ENCODE results near the gene SERPINB1.

The SERPINB1 gene

GRCh38 chr6:2821554-2821953 is 20.1 kb downstream of the SERPINB1 start:
- no peak overlapping the region for H2AFZ ChIP-seq (ENCODE audit: low read depth, low read length)
- TF ChIP-seq EZH2 (IDR thresholded peaks at IDR 0.05; ENCODE audit: borderline replicate concordance, low read depth, low read length, severe bottlenecking) (no peak), CTCF (IDR thresholded peaks at IDR 0.05; ENCODE audit: borderline replicate concordance, extremely low read depth, low read length, poor library complexity, severe bottlenecking) (no peak)
- peak overlapping the region; percentile 81 for H3K27ac ChIP-seq (ENCODE audit: low read length)
- peaks cover 38% of the 10 kb centered on the region for H3K4me1 ChIP-seq (ENCODE audit: insufficient read depth, low read length)
- DNase-seq (no peak), ATAC-seq (ENCODE audit: insufficient read depth, low read depth) (no peak)
- H3K4me3 ChIP-seq (ENCODE audit: low read depth in 1 of 2, low read length in 2 of 2) = no peak overlapping the region
- no peak overlapping the region for H3K4me2 ChIP-seq (ENCODE audit: insufficient read depth, low read length)
- no peaks in the 10 kb centered on the region for H3K36me3 ChIP-seq (ENCODE audit: insufficient read depth, low read length)
- H3K9me3 ChIP-seq (ENCODE audit: insufficient read depth, low read length, severe bottlenecking) = no peaks in the 10 kb centered on the region
- no peaks in the 10 kb centered on the region for H3K79me2 ChIP-seq (ENCODE audit: insufficient read depth, low read length)
- no peaks in the 10 kb centered on the region for H4K20me1 ChIP-seq (ENCODE audit: insufficient read depth, low read length)
- no peak overlapping the region for H3K9ac ChIP-seq (ENCODE audit: low read depth, low read length)
- H3K27me3 ChIP-seq (ENCODE audit: insufficient read depth, low read length, poor library complexity) = no peaks in the 10 kb centered on the region

GRCh38 chr6:2820415-2820814 is 21.2 kb downstream of the SERPINB1 start:
- no peak for TF ChIP-seq CTCF (IDR thresholded peaks at IDR 0.05; ENCODE audit: borderline replicate concordance, extremely low read depth, low read length, poor library complexity, severe bottlenecking)
- no peak for TF ChIP-seq EZH2 (IDR thresholded peaks at IDR 0.05; ENCODE audit: borderline replicate concordance, low read depth, low read length, severe bottlenecking)
- Histone ChIP-seq H3K4me2 (ENCODE audit: insufficient read depth, low read length) (peak overlapping the region; percentile 29; the same call in 1 of the 2 replicates), H3K9me3 (ENCODE audit: insufficient read depth, low read length, severe bottlenecking) (peaks cover 10% of the 10 kb centered on the region), H3K36me3 (ENCODE audit: insufficient read depth, low read length) (no peaks in the 10 kb centered on the region), H3K4me1 (ENCODE audit: insufficient read depth, low read length) (peaks cover 38% of the 10 kb centered on the region), H3K27me3 (ENCODE audit: insufficient read depth, low read length, poor library complexity) (no peaks in the 10 kb centered on the region), H4K20me1 (ENCODE audit: insufficient read depth, low read length) (no peaks in the 10 kb centered on the region), H2AFZ (ENCODE audit: low read depth, low read length) (peak overlapping the region; percentile 48), H3K4me3 (ENCODE audit: low read depth in 1 of 2, low read length in 2 of 2) (no peak overlapping the region), H3K79me2 (ENCODE audit: insufficient read depth, low read length) (no peaks in the 10 kb centered on the region), H3K9ac (ENCODE audit: low read depth, low read length) (peak overlapping the region; percentile 0; the same call in 1 of the 2 replicates), H3K27ac (ENCODE audit: low read length) (peak overlapping the region; percentile 81)
- no peak for DNase-seq
- ATAC-seq (ENCODE audit: insufficient read depth, low read depth) = peak; percentile 72

GRCh38 chr6:2819978-2820377 is 21.7 kb downstream of the SERPINB1 start:
- Histone ChIP-seq H3K9ac (ENCODE audit: low read depth, low read length) (no peak overlapping the region), H3K4me3 (ENCODE audit: low read depth in 1 of 2, low read length in 2 of 2) (no peak overlapping the region), H3K4me1 (ENCODE audit: insufficient read depth, low read length) (peaks cover 38% of the 10 kb centered on the region), H4K20me1 (ENCODE audit: insufficient read depth, low read length) (no peaks in the 10 kb centered on the region), H2AFZ (ENCODE audit: low read depth, low read length) (peak overlapping the region; percentile 48), H3K4me2 (ENCODE audit: insufficient read depth, low read length) (peak overlapping the region; percentile 29; the same call in 1 of the 2 replicates), H3K27ac (ENCODE audit: low read length) (peak overlapping the region; percentile 81), H3K9me3 (ENCODE audit: insufficient read depth, low read length, severe bottlenecking) (peaks cover 10% of the 10 kb centered on the region), H3K36me3 (ENCODE audit: insufficient read depth, low read length) (no peaks in the 10 kb centered on the region), H3K27me3 (ENCODE audit: insufficient read depth, low read length, poor library complexity) (no peaks in the 10 kb centered on the region), H3K79me2 (ENCODE audit: insufficient read depth, low read length) (no peaks in the 10 kb centered on the region)
- DNase-seq (no peak), ATAC-seq (ENCODE audit: insufficient read depth, low read depth) (peak; percentile 27; the same call in 2 of the 3 replicates)
- TF ChIP-seq CTCF (IDR thresholded peaks at IDR 0.05; ENCODE audit: borderline replicate concordance, extremely low read depth, low read length, poor library complexity, severe bottlenecking) = no peak
- TF ChIP-seq EZH2 (IDR thresholded peaks at IDR 0.05; ENCODE audit: borderline replicate concordance, low read depth, low read length, severe bottlenecking) = no peak

- Histone ChIP-seq H3K9ac (ENCODE audit: low read depth, low read length) (no peak overlapping the region), H4K20me1 (ENCODE audit: insufficient read depth, low read length) (no peaks in the 10 kb centered on the region), H3K79me2 (ENCODE audit: insufficient read depth, low read length) (no peaks in the 10 kb centered on the region), H3K27ac (ENCODE audit: low read length) (peak overlapping the region; percentile 81), H3K36me3 (ENCODE audit: insufficient read depth, low read length) (no peaks in the 10 kb centered on the region), H3K4me1 (ENCODE audit: insufficient read depth, low read length) (peaks cover 38% of the 10 kb centered on the region), H3K4me2 (ENCODE audit: insufficient read depth, low read length) (no peak overlapping the region), H3K27me3 (ENCODE audit: insufficient read depth, low read length, poor library complexity) (no peaks in the 10 kb centered on the region), H3K9me3 (ENCODE audit: insufficient read depth, low read length, severe bottlenecking) (peaks cover 10% of the 10 kb centered on the region), H3K4me3 (ENCODE audit: low read depth in 1 of 2, low read length in 2 of 2) (no peak overlapping the region), H2AFZ (ENCODE audit: low read depth, low read length) (no peak overlapping the region)
- no peak for DNase-seq
- no peak for ATAC-seq (ENCODE audit: insufficient read depth, low read depth)
- no peak for TF ChIP-seq EZH2 (IDR thresholded peaks at IDR 0.05; ENCODE audit: borderline replicate concordance, low read depth, low read length, severe bottlenecking)
- no peak for TF ChIP-seq CTCF (IDR thresholded peaks at IDR 0.05; ENCODE audit: borderline replicate concordance, extremely low read depth, low read length, poor library complexity, severe bottlenecking)
Measured at GRCh38 chr6:2819115-2819514, 22.5 kb downstream of the SERPINB1 start.
